Testis (tissue), 3 donors: Measurements from ENCODE around the gene PWWP2B. TPM values are rescaled to one million over a fixed set of nuclear protein-coding genes. Genes with fewer than 3 reads are reported as not detected.

Source experiments
- DNase-seq: peaks from one replicate; pipeline ENCODE4 v3.0.0-alpha.2; 2019
- H3K27ac ChIP-seq, 2 donors: fragments of 200-600 bp; sonication (generic); one replicate each; pipeline ENCODE4 v1.5.1; 2019
- H3K27me3 ChIP-seq: fragments of 200-600 bp; sonication (generic); one replicate; pipeline ENCODE4 v1.5.1; 2019
- H3K36me3 ChIP-seq: fragments of 200-600 bp; sonication (generic); one replicate; pipeline ENCODE4 v1.5.1; 2017; ENCODE audit warnings: low read depth; ENCODE audit errors: missing control alignments
- H3K4me1 ChIP-seq: fragments of 200-600 bp; sonication (generic); one replicate; pipeline ENCODE4 v1.5.1; 2019
- H3K4me3 ChIP-seq, 2 donors: fragments of 200-600 bp; sonication (generic); one replicate each; pipeline ENCODE4 v1.5.1; 2017 to 2019
- H3K9me3 ChIP-seq: fragments of 200-600 bp; sonication (generic); one replicate; pipeline ENCODE4 v1.5.1; 2017
- CTCF ChIP-seq, 3 experiments: fragments of 450-650 bp in 2 of 3; fragments of 200-600 bp in 1 of 3; sonication (generic) in 1 of 3; IDR thresholded peaks; one replicate each; pipeline ENCODE4 v1.5.1; 2016 to 2019; ENCODE audit warnings: antibody characterized with exemption in 3 of 3, mild to moderate bottlenecking in 2 of 3, moderate library complexity in 1 of 3
- POLR2A ChIP-seq: fragments of 450-650 bp; IDR thresholded peaks from one replicate; pipeline ENCODE4 v1.6.1; 2017; ENCODE audit warnings: antibody characterized with exemption, mild to moderate bottlenecking, moderate library complexity
- WGBS, 2 donors: methylation state at CpG; one replicate each; pipeline ENCODE4 v1.1.5; 2018; 5-methylcytosine and 5-hydroxymethylcytosine counted together
- intact Hi-C: fragments of 100-400 bp; cut with DNase I; formaldehyde crosslinking; loops from one replicate; pipeline ENCODE4 v1.15.1; 2023; ENCODE audit warnings: low total_unique reads
- polyA plus RNA-seq: library from polyadenylated mRNA; stranded (reverse); fragments of 350-450 nt; fragmentation: Illumina TruSeq; extraction: RNeasy Lipid Tissue Mini Kit (QIAGEN cat#74804); gene quantifications from one replicate; pipeline ENCODE4 v1.2.3, GENCODE V29; 2014; ENCODE audit warnings: low read depth, low replicate concordance; ENCODE audit not compliant: insufficient read depth
- total RNA-seq, 2 donors: library from RNA; depleted of rRNA; stranded (reverse); fragments of >200 nt; gene quantifications; one replicate each; pipeline ENCODE4 v1.2.3, GENCODE V29; 2016

PWWP2B gene
- total and polyA plus RNA-seq, 3 donors from 2014 or later = 16.0 to 45.1 (median 32.6) TPM

GRCh38 chr10:132428486-132428995 is 31.5 kb downstream of the PWWP2B start:
- Histone ChIP-seq H3K9me3 (no peaks in the 10 kb centered on the region), H3K4me3 (no peak overlapping the region), H3K36me3 (no peaks in the 10 kb centered on the region), H3K27me3 (no peaks in the 10 kb centered on the region), H3K4me1 (peaks cover 6% of the 10 kb centered on the region), H3K27ac (no peak overlapping the region)
- TF ChIP-seq CTCF (IDR thresholded peaks at IDR 0.05) (no peak), POLR2A (no peak)
- 96 to 97% methylated on average over 4 to 11 of the region's 11 CpGs for WGBS, 2 donors
- intact Hi-C loops = no loop called here
- DNase-seq = no peak

GRCh38 chr10:132429281-132430230 is 32.6 kb downstream of the PWWP2B start:
- Histone ChIP-seq H3K27ac (no peak overlapping the region), H3K9me3 (no peaks in the 10 kb centered on the region), H3K4me1 (peaks cover 6% of the 10 kb centered on the region), H3K4me3 (no peak overlapping the region), H3K36me3 (no peaks in the 10 kb centered on the region), H3K27me3 (no peaks in the 10 kb centered on the region)
- TF ChIP-seq CTCF (IDR thresholded peaks at IDR 0.05) (no peak), POLR2A (no peak)
- WGBS, 2 donors = 68% methylated on average over 10 to 18 of the region's 18 CpGs
- no peak for DNase-seq
- intact Hi-C loops = no loop called here

- H3K36me3 ChIP-seq = no peaks in the 10 kb centered on the region
- DNase-seq = no peak
- WGBS, 2 donors = 81 to 88% methylated on average over 6 to 8 of the region's 8 CpGs
- H3K4me3 ChIP-seq = no peak overlapping the region
- peaks cover 6% of the 10 kb centered on the region for H3K4me1 ChIP-seq
- intact Hi-C loops = no loop called here
- no peaks in the 10 kb centered on the region for H3K27me3 ChIP-seq
- H3K27ac ChIP-seq = no peak overlapping the region
- TF ChIP-seq POLR2A (no peak), CTCF (IDR thresholded peaks at IDR 0.05) (no peak)
- no peaks in the 10 kb centered on the region for H3K9me3 ChIP-seq
Measured at GRCh38 chr10:132430231-132430743, 33.3 kb downstream of the PWWP2B start.

GRCh38 chr10:132430861-132431271 is 33.9 kb downstream of the PWWP2B start:
- no peak for TF ChIP-seq POLR2A
- no peak for TF ChIP-seq CTCF (IDR thresholded peaks at IDR 0.05)
- no peaks in the 10 kb centered on the region for H3K36me3 ChIP-seq
- 95% methylated on average over 8 of the region's 8 CpGs; no CpG with 5 or more reads in 1 of the 2 donors for WGBS, 2 donors
- no peaks in the 10 kb centered on the region for H3K9me3 ChIP-seq
- intact Hi-C loops = no loop called here
- H3K4me3 ChIP-seq = no peak overlapping the region
- H3K4me1 ChIP-seq = peaks cover 6% of the 10 kb centered on the region
- no peaks in the 10 kb centered on the region for H3K27me3 ChIP-seq
- no peak for DNase-seq
- no peak overlapping the region for H3K27ac ChIP-seq
